HEK293 (cell line): Measurements from ENCODE around the gene INPP5A.

ENCODE experiments used
- CTCF ChIA-PET: fragments of 350-600 bp; formaldehyde crosslinking; extraction: SDS; loops from one replicate; lab custom pipeline; 2021; ENCODE audit warnings: antibody characterized with exemption; lab: Yijun Ruan, JAX
- POLR2A ChIA-PET: fragments of 300-600 bp; formaldehyde crosslinking; extraction: SDS; loops from one replicate; lab custom pipeline; 2020; ENCODE audit warnings: antibody characterized with exemption, inconsistent platforms; lab: Yijun Ruan, JAX
- H3K27ac ChIP-seq: fragments of 200-500 bp; sonication (Bioruptor generic); 2 replicates; pipeline ENCODE4 v1.5.1; 2014; ENCODE audit warnings: low read depth, low read length, control low read depth, inconsistent platforms; ENCODE audit errors: extremely low read depth
- H3K36me3 ChIP-seq, 2 experiments: fragments of 200-500 bp in 1 of 2; sonication (Bioruptor generic) in 1 of 2; 1 replicate in 1 of 2; 2 replicates in 1 of 2; pipeline ENCODE4 v1.5.1; 2014 to 2017; ENCODE audit warnings: inconsistent platforms in 2 of 2, low read length in 2 of 2; ENCODE audit not compliant: control insufficient read depth in 2 of 2, insufficient read depth in 1 of 2
- H3K4me1 ChIP-seq: fragments of 200-500 bp; sonication (Bioruptor generic); 2 replicates; pipeline ENCODE4 v1.5.1; 2014; ENCODE audit warnings: mild to moderate bottlenecking, low read length, inconsistent platforms; ENCODE audit not compliant: control insufficient read depth, insufficient read depth
- H3K4me3 ChIP-seq: 2 replicates; pipeline ENCODE4 v1.5.1; 2011; ENCODE audit warnings: low read depth, mild to moderate bottlenecking, control low read depth, low read length, moderate library complexity
- H3K9me3 ChIP-seq: fragments of 200-500 bp; sonication (Bioruptor generic); 2 replicates; pipeline ENCODE4 v1.5.1; 2014; ENCODE audit warnings: low read depth, low read length, inconsistent platforms; ENCODE audit not compliant: control insufficient read depth, insufficient read depth
- EGR2 ChIP-seq: fragments of 450-650 bp; formaldehyde crosslinking; IDR thresholded peaks from 2 replicates; pipeline ENCODE4 v1.5.1; 2016; ENCODE audit warnings: low read depth, missing biosample characterization, missing genetic modification characterization
- FEZF1 ChIP-seq: fragments of 450-650 bp; formaldehyde crosslinking; IDR thresholded peaks from 2 replicates; pipeline ENCODE4 v1.5.1; 2016; ENCODE audit warnings: missing biosample characterization, missing genetic modification characterization
- GLI2 ChIP-seq: fragments of 450-650 bp; formaldehyde crosslinking; IDR thresholded peaks from 2 replicates; pipeline ENCODE4; 2017; ENCODE audit warnings: missing biosample characterization, missing genetic modification characterization, low read depth, borderline replicate concordance
- MZF1 ChIP-seq: fragments of 450-650 bp; formaldehyde crosslinking; IDR thresholded peaks from 2 replicates; pipeline ENCODE4 v1.5.1; 2017; ENCODE audit warnings: missing biosample characterization, missing genetic modification characterization, borderline replicate concordance
- PRDM1 ChIP-seq: fragments of 450-650 bp; formaldehyde crosslinking; IDR thresholded peaks from 2 replicates; pipeline ENCODE4; 2016; ENCODE audit warnings: missing biosample characterization, missing genetic modification characterization
- SP3 ChIP-seq: fragments of 450-650 bp; formaldehyde crosslinking; IDR thresholded peaks from 2 replicates; pipeline ENCODE4 v1.5.1; 2016; ENCODE audit warnings: missing biosample characterization, missing genetic modification characterization
- ZBTB20 ChIP-seq: fragments of 450-650 bp; formaldehyde crosslinking; IDR thresholded peaks from 2 replicates; pipeline ENCODE4 v1.5.1; 2016; ENCODE audit warnings: missing biosample characterization, missing genetic modification characterization
- ZBTB21 ChIP-seq: fragments of 450-650 bp; formaldehyde crosslinking; IDR thresholded peaks from 2 replicates; pipeline ENCODE4 v1.5.1; 2017; ENCODE audit warnings: missing biosample characterization, missing genetic modification characterization
- ZEB2 ChIP-seq: fragments of 450-650 bp; formaldehyde crosslinking; IDR thresholded peaks from 2 replicates; pipeline ENCODE4 v1.5.1; 2016; ENCODE audit warnings: missing biosample characterization, missing genetic modification characterization
- ZFHX2 ChIP-seq: fragments of 450-650 bp; formaldehyde crosslinking; conservative IDR thresholded peaks from 2 replicates; pipeline ENCODE4 v1.5.1; 2016; ENCODE audit warnings: missing biosample characterization, missing genetic modification characterization
- ZFP3 ChIP-seq: fragments of 450-650 bp; formaldehyde crosslinking; IDR thresholded peaks from 2 replicates; pipeline ENCODE4 v1.5.1; 2016; ENCODE audit warnings: low read depth, missing biosample characterization, missing genetic modification characterization
- ZFP69B ChIP-seq: fragments of 450-650 bp; formaldehyde crosslinking; IDR thresholded peaks from 2 replicates; pipeline ENCODE4 v1.5.1; 2016; ENCODE audit warnings: missing biosample characterization, missing genetic modification characterization
- ZNF146 ChIP-seq: fragments of 450-650 bp; formaldehyde crosslinking; IDR thresholded peaks from 2 replicates; pipeline ENCODE4 v1.5.1; 2016; ENCODE audit warnings: missing biosample characterization, missing genetic modification characterization
- ZNF223 ChIP-seq: fragments of 450-650 bp; formaldehyde crosslinking; IDR thresholded peaks from 2 replicates; pipeline ENCODE4 v1.5.1; 2016; ENCODE audit warnings: missing biosample characterization, missing genetic modification characterization
- ZNF266 ChIP-seq: fragments of 450-650 bp; formaldehyde crosslinking; IDR thresholded peaks from 2 replicates; pipeline ENCODE4 v1.5.1; 2016; ENCODE audit warnings: missing biosample characterization, missing genetic modification characterization, low read depth
- ZNF280D ChIP-seq: fragments of 450-650 bp; formaldehyde crosslinking; IDR thresholded peaks from 2 replicates; pipeline ENCODE4 v1.5.1; 2016; ENCODE audit warnings: missing biosample characterization, missing genetic modification characterization
- ZNF292 ChIP-seq: fragments of 450-650 bp; formaldehyde crosslinking; IDR thresholded peaks from 2 replicates; pipeline ENCODE4 v1.5.1; 2016; ENCODE audit warnings: low read depth, missing biosample characterization, missing genetic modification characterization, borderline replicate concordance
- ZNF394 ChIP-seq: fragments of 450-650 bp; formaldehyde crosslinking; IDR thresholded peaks from 2 replicates; pipeline ENCODE4 v1.5.1; 2016; ENCODE audit warnings: missing biosample characterization, missing genetic modification characterization, mild to moderate bottlenecking, moderate library complexity, borderline replicate concordance
- ZNF416 ChIP-seq: fragments of 450-650 bp; formaldehyde crosslinking; IDR thresholded peaks from 2 replicates; pipeline ENCODE4 v1.5.1; 2016; ENCODE audit warnings: missing biosample characterization, missing genetic modification characterization
- ZNF423 ChIP-seq: fragments of 450-650 bp; formaldehyde crosslinking; IDR thresholded peaks from 2 replicates; pipeline ENCODE4 v1.5.1; 2016; ENCODE audit warnings: missing biosample characterization, missing genetic modification characterization
- ZNF555 ChIP-seq: fragments of 450-650 bp; formaldehyde crosslinking; conservative IDR thresholded peaks from 2 replicates; pipeline ENCODE4 v1.5.1; 2017; ENCODE audit warnings: missing biosample characterization, mild to moderate bottlenecking, missing genetic modification characterization, inconsistent platforms
- ZNF596 ChIP-seq: fragments of 450-650 bp; IDR thresholded peaks from 2 replicates; pipeline ENCODE4 v1.5.0; 2018; ENCODE audit warnings: missing biosample characterization, mild to moderate bottlenecking, missing genetic modification characterization, moderate library complexity
- TF ChIP-seq, protein P1 (sequence below): fragments of 450-650 bp; formaldehyde crosslinking; IDR thresholded peaks from 2 replicates; pipeline ENCODE4 v1.5.1; 2017; ENCODE audit warnings: missing biosample characterization, missing genetic modification characterization
- TF ChIP-seq, protein P2 (sequence below): fragments of 450-650 bp; formaldehyde crosslinking; IDR thresholded peaks from 2 replicates; pipeline ENCODE4 v1.5.1; 2016; ENCODE audit warnings: missing biosample characterization, missing genetic modification characterization
- TF ChIP-seq, protein P3 (sequence below): fragments of 450-650 bp; formaldehyde crosslinking; IDR thresholded peaks from 2 replicates; pipeline ENCODE4 v1.5.1; 2016; ENCODE audit warnings: missing biosample characterization, missing genetic modification characterization
- TF ChIP-seq, protein P4 (sequence below): fragments of 450-650 bp; formaldehyde crosslinking; IDR thresholded peaks from 2 replicates; pipeline ENCODE4 v1.5.1; 2016; ENCODE audit warnings: missing biosample characterization, missing genetic modification characterization
- TF ChIP-seq, protein P5 (sequence below): fragments of 450-650 bp; formaldehyde crosslinking; IDR thresholded peaks from 2 replicates; pipeline ENCODE4; 2016; ENCODE audit warnings: missing biosample characterization, missing genetic modification characterization

Gene INPP5A

DNA sequence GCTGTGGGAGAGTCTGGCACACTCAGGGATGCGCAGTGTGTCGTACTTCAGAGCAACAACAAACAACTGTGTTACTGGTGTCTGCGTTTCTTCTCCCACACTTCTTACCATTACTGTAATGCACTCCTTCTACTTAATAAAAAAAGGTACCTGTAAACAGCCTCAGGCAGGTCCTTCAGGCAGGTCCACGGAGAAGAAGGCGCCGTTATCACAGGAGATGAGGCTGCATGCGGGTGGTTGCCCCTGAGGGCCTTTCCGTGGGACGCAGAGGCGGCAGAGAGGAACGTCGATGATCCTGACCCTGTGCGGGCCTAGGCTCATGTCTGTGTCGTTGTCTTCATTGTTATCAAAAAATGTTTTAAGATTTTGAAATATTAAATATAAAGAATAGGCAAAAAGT is 219.0 kb downstream of the INPP5A start:
- H3K4me3 ChIP-seq: no peak overlapping the region
- H3K27ac ChIP-seq: no peak overlapping the region
- ChIA-PET CTCF (no interaction called here), POLR2A (interaction anchor here (0.6 kb wide), 1 partner anchor 11 kb away, joined by 3 read pairs; no protein-coding TSS in a partner anchor)
- TF ChIP-seq ZNF146 (tag by site-specific recombination) (no peak), ZBTB21 (tag by site-specific recombination) (no peak), ZFP3 (tag by site-specific recombination) (no peak), EGR2 (tag by site-specific recombination) (no peak), PRDM1 (no peak), SP3 (no peak), ZNF266 (tag by site-specific recombination) (no peak), ZNF394 (no peak), ZBTB20 (tag by site-specific recombination) (no peak), ZEB2 (tag by site-specific recombination) (no peak), ZNF555 (tag by site-specific recombination) (no peak), ZFHX2 (tag by site-specific recombination) (no peak), MZF1 (tag by site-specific recombination) (no peak), ZFP69B (no peak), FEZF1 (tag by site-specific recombination) (no peak), ZNF292 (tag by site-specific recombination) (no peak)
- TF ChIP-seq, protein P1, sequence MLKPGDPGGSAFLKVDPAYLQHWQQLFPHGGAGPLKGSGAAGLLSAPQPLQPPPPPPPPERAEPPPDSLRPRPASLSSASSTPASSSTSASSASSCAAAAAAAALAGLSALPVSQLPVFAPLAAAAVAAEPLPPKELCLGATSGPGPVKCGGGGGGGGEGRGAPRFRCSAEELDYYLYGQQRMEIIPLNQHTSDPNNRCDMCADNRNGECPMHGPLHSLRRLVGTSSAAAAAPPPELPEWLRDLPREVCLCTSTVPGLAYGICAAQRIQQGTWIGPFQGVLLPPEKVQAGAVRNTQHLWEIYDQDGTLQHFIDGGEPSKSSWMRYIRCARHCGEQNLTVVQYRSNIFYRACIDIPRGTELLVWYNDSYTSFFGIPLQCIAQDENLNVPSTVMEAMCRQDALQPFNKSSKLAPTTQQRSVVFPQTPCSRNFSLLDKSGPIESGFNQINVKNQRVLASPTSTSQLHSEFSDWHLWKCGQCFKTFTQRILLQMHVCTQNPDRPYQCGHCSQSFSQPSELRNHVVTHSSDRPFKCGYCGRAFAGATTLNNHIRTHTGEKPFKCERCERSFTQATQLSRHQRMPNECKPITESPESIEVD (tag by site-specific recombination): no peak
- TF ChIP-seq, protein P2, sequence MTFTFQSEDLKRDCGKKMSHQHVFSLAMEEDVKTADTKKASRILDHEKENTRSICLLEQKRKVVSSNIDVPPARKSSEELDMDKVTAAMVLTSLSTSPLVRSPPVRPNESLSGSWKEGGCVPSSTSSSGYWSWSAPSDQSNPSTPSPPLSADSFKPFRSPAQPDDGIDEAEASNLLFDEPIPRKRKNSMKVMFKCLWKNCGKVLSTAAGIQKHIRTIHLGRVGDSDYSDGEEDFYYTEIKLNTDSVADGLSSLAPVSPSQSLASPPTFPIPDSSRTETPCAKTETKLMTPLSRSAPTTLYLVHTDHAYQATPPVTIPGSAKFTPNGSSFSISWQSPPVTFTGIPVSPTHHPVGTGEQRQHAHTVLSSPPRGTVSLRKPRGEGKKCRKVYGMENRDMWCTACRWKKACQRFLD: no peak
- TF ChIP-seq, protein P3, sequence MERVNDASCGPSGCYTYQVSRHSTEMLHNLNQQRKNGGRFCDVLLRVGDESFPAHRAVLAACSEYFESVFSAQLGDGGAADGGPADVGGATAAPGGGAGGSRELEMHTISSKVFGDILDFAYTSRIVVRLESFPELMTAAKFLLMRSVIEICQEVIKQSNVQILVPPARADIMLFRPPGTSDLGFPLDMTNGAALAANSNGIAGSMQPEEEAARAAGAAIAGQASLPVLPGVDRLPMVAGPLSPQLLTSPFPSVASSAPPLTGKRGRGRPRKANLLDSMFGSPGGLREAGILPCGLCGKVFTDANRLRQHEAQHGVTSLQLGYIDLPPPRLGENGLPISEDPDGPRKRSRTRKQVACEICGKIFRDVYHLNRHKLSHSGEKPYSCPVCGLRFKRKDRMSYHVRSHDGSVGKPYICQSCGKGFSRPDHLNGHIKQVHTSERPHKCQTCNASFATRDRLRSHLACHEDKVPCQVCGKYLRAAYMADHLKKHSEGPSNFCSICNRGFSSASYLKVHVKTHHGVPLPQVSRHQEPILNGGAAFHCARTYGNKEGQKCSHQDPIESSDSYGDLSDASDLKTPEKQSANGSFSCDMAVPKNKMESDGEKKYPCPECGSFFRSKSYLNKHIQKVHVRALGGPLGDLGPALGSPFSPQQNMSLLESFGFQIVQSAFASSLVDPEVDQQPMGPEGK (tag by site-specific recombination): no peak
- TF ChIP-seq, protein P4, sequence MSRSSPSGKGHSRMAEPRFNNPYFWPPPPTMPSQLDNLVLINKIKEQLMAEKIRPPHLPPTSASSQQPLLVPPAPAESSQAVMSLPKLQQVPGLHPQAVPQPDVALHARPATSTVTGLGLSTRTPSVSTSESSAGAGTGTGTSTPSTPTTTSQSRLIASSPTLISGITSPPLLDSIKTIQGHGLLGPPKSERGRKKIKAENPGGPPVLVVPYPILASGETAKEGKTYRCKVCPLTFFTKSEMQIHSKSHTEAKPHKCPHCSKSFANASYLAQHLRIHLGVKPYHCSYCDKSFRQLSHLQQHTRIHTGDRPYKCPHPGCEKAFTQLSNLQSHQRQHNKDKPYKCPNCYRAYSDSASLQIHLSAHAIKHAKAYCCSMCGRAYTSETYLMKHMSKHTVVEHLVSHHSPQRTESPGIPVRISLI (tag by site-specific recombination): no peak
- H3K36me3 ChIP-seq: peaks cover 0 to 15% of the 10 kb centered on the region in 2 experiments; a peak in 1 of 3 replicates
- no peaks in the 10 kb centered on the region for H3K4me1 ChIP-seq
- H3K9me3 ChIP-seq: no peaks in the 10 kb centered on the region

DNA sequence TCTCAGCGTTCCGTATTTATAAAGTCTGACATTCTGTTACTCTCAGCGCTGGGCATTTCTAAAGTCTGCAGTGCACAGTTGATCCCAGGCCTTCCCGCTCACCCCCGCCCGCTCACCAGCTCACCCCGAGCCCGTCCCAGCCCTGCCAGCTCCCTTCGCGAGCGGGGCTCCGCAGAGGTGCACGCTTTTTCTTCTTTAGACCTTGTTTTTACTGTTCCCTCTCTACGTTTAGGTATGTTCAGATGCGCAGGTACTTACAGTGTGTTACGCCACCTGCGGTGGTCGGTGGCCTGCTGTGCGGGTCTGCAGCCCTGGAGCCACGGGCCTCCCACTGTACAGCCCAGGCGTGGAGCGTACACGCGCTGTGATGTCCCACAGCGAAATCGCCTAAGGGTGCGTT is 219.6 kb downstream of the INPP5A start:
- ChIA-PET POLR2A (no interaction called here), CTCF (no interaction called here)
- no peak overlapping the region for H3K4me3 ChIP-seq
- H3K9me3 ChIP-seq: no peaks in the 10 kb centered on the region
- peaks cover 0 to 15% of the 10 kb centered on the region in 2 experiments; a peak in 1 of 3 replicates for H3K36me3 ChIP-seq
- no peak overlapping the region for H3K27ac ChIP-seq
- H3K4me1 ChIP-seq: no peaks in the 10 kb centered on the region
- TF ChIP-seq ZNF423 (tag by site-specific recombination) (no peak), ZNF223 (tag by site-specific recombination) (no peak), ZNF416 (no peak), GLI2 (tag by site-specific recombination) (no peak), ZFP3 (tag by site-specific recombination) (no peak), ZNF596 (tag by site-specific recombination) (no peak), ZNF280D (no peak), ZFP69B (no peak)
- TF ChIP-seq, protein P5, sequence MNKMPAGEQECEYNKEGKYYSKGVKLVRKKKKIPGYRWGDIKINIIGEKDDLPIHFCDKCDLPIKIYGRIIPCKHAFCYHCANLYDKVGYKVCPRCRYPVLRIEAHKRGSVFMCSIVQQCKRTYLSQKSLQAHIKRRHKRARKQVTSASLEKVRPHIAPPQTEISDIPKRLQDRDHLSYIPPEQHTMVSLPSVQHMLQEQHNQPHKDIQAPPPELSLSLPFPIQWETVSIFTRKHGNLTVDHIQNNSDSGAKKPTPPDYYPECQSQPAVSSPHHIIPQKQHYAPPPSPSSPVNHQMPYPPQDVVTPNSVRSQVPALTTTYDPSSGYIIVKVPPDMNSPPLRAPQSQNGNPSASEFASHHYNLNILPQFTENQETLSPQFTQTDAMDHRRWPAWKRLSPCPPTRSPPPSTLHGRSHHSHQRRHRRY: no peak
